GM18520 (cell line): ENCODE measurements around the gene GRAMD1B.

Experiments used
- ATAC-seq: cut with Tn5 transposase; IDR thresholded peaks from one replicate; pipeline ENCODE4 v1.9.1; 2021; ENCODE audit not compliant: unreplicated experiment

Gene GRAMD1B

GRCh38 chr11:123527526-123527925, 97.5 kb downstream of the GRAMD1B start:
- no peak for ATAC-seq

DNA sequence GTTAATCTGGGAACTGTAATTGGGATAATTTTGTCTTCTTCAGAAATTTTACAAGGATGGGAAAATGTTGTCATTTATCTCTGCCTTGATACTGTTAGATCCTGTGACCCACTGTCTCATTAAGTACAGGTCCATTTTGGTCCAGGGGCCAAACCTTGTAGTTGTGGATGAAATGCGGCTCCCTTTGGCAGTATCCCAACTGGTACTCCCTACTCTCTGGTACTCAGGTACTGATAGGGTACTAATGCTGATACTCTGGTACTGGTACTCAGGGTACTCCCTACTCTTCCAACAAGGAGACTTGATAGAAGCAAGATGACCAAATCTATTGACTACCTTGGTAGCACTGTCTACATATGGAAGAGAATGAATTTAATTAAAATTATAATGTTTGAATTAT, 97.9 kb downstream of the GRAMD1B start:
- ATAC-seq, result no peak

- no peak for ATAC-seq
Measured at GRCh38 chr11:123531325-123531724, 101.3 kb downstream of the GRAMD1B start.

GRCh38 chr11:123532131-123532530, 102.1 kb downstream of the GRAMD1B start:
- no peak for ATAC-seq

GRCh38 chr11:123535401-123535800, 105.3 kb downstream of the GRAMD1B start:
- no peak for ATAC-seq

- ATAC-seq, result no peak
Measured at GRCh38 chr11:123536690-123537437, 106.8 kb downstream of the GRAMD1B start.

- no peak for ATAC-seq
Measured at GRCh38 chr11:123537726-123538125, 107.7 kb downstream of the GRAMD1B start.

DNA sequence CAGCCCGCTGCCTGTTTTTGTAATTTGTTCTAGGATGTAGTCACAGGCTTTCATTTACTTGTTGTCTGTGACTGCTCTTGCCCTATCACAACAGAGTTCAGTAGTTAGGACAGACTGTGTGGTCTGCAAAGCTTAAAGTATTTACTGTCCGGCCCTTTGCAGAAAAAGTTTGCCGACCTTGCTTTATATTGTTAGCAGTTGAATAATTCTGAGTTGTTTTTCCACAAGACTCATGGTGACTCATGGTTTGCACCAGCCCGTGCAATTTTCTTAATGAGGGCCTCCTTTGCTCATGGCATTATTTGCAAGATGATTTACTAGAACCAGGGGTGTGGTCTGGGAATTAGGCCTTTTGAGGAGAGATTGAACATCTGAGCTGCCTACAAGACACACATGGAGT, 113.7 kb downstream of the GRAMD1B start:
- ATAC-seq, result no peak

DNA sequence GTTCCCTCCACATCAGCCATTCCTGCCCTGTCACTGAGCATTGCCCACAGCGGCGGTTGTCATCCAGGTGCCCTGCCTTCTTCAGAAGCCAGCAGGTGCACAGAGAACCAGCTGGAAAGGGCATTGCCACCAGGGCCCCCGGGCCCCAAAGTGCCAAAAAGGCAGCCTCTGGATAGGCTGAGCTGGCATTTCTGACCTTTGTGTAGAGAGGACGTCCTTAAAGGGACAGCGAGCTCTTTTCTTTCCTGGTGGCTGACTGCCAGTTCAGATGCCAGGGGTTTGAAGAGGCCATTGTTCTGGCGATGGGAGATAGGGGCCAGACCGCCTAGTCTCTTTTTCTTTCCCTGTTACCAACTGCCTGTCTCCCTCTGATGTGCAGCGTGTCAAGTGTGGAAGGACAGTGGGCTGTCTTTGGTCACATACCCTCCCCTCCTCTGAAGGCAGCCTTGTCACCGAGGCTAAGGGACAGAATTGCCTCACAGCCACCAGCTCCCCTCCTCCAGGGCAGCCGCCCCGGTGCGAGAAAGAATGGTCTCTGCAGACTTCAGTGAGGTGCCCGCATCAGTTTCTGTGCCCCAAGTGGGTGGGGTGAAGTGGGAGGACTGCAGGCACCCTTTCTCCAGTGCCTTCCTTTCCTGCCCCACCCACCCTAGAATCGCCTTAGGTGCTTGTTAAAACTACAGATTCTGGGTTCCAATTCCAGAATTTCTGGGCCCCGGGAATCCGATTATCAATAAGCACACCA, 114.7 kb downstream of the GRAMD1B start:
- ATAC-seq, result no peak

DNA sequence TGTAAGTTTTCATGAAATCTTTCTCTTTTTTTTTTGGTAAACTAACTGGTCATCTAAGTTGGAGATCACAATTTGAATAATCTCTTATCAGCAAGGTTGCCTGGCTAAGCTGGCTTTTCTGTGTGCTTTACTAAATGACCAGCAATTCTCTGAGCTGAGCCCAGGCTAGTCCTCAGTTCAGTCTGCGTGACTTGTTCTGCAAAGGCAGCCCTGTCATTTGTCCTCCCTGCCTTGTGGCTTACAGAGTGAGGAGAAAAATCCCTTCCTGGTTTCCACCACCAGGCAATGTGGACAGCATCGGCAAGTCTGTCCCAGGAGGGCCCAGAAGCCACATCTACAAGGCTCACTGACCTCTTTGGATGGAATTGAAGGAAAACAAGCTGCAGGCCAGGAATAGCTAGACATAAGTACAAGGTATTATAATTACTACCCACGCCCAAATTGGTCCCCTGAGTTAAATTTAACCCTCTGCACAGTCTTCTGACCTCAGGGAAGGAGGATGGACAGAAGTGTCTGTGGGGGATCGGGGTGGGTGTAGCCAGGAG, 115.7 kb downstream of the GRAMD1B start:
- ATAC-seq, result no peak

DNA sequence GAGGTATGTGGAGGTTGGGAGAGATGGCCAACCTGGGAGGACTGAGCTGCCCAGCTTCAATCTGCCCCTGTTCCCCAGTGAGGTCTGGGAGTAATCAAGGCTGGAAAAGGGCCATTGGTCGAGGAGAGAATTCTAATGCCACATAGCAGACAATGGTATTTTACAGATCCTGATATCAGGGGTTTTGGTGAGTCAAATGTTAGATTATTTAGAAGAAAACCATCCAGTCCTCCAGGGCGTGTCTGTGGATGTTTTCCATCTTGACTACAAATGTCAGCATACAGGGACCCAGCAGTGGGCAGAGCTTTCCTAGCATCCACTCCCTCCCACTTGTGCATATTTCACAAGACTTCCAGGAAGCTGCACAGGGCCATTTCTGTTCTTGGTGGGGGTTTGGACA, 116.4 kb downstream of the GRAMD1B start:
- no peak for ATAC-seq

GRCh38 chr11:123547180-123547579, 117.1 kb downstream of the GRAMD1B start:
- ATAC-seq, result peak; percentile 58

GRCh38 chr11:123548774-123549173, 118.7 kb downstream of the GRAMD1B start:
- ATAC-seq, result no peak

- ATAC-seq, result no peak
Measured at GRCh38 chr11:123549926-123550917, 120.2 kb downstream of the GRAMD1B start.

GRCh38 chr11:123551079-123551478, 121.0 kb downstream of the GRAMD1B start:
- no peak for ATAC-seq

- ATAC-seq, result no peak
Measured at GRCh38 chr11:123556633-123557032, 126.6 kb downstream of the GRAMD1B start.

DNA sequence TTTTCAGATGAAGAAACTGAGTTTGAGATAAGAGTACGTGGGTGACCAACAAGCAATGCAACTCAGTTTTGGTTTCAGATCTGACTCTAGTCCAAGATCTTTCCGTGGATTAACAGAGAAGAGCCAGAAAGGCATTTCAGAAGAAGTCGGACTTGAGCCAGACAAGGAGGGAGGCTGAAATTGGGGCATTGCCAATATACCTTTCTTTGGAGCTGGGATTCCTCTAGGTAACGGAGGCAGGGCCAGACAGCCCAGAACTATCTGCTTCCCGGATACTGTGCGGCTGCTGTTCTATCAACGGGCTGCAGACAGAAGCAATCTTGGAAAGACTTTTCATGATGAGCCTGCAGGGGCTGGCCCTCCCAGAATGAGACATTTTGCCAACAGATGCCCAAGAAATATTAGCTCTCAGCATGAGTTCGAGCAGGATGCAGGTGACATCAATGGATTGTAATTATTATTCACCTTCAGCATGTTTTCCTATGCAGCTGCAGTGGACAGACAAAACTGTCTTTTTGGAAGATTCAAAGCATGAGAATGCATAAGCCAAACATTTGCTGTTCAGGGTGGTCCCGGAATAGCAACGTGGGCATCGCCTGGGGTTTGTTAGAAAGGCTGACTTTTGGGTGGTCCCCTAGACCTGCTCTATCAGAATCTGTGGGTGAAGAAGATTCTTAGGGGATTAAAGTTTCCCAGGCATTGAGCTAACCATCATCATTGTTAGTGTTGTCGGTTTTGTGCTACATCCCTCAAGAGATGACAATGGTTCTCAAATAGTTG, 128.7 kb downstream of the GRAMD1B start:
- ATAC-seq, result no peak

- ATAC-seq, result no peak
Measured at GRCh38 chr11:123559523-123559955, 129.5 kb downstream of the GRAMD1B start.

DNA sequence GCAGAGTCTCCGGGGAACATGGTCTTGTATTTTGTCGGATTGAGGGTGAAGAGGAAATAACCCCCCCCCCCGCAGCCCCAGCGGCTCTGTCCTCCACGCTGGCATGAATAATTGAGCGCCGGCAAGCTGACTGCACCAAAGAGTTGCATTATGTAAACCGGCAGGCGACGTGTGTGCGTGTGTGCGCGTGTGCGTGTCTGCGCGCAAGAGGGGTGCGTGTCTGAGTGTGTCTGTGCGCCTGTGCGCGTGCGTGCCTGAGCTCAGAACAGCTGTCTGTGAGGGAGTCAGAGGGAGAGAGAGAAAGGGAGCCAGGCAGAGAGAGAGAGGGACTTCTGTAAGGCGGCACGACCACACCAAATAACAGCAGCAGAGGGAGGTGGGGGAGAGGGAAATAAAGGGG, 129.9 kb downstream of the GRAMD1B start:
- ATAC-seq, result no peak

GRCh38 chr11:123561431-123561800, 131.3 kb downstream of the GRAMD1B start:
- no peak for ATAC-seq
